Epithelial cell of esophagus (primary cell): ENCODE results near the gene LILRB2.
"Not testable (repeated sequence)": the region's sequence is repeated elsewhere in the genome, so short reads cannot be mapped to it uniquely, and the experiment has no call there.

ENCODE experiments used
- DNase-seq: peaks from one replicate; pipeline ENCODE4 v3.0.0; 2010; ENCODE audit warnings: low read depth
- H3K4me3 ChIP-seq: 2 replicates; pipeline ENCODE4 v1.5.1; 2011; ENCODE audit warnings: mild to moderate bottlenecking, low read length, control low read depth
- TF ChIP-seq, protein P1 (sequence below): IDR thresholded peaks from 2 replicates; pipeline ENCODE4 v1.5.1; 2011; ENCODE audit warnings: low read depth, mild to moderate bottlenecking, low read length, control low read depth, inconsistent platforms; ENCODE audit not compliant: insufficient read depth; ENCODE audit errors: missing control alignments

The LILRB2 gene

DNA sequence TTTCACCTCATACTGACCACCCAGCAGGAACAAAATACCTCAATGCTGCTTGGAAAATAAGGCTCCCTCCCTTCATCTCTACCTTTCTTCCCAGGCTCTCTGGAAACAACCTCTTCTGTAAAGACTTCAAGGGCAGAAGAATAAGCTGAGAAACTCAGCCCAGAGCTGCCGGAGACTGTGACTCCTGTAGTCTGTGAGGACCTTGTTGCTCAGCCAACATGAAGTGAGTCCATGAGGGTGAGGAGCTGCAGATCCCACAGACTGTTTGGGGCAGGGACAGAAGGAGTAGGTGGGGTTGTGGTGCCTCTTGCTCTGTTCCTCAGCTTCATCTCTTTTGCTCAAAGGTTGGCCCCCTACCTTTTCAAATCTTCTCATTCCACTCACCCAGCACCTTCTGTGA, 24.2 kb upstream of the LILRB2 start:
- H3K4me3 ChIP-seq = no peak overlapping the region
- TF ChIP-seq, protein P1, sequence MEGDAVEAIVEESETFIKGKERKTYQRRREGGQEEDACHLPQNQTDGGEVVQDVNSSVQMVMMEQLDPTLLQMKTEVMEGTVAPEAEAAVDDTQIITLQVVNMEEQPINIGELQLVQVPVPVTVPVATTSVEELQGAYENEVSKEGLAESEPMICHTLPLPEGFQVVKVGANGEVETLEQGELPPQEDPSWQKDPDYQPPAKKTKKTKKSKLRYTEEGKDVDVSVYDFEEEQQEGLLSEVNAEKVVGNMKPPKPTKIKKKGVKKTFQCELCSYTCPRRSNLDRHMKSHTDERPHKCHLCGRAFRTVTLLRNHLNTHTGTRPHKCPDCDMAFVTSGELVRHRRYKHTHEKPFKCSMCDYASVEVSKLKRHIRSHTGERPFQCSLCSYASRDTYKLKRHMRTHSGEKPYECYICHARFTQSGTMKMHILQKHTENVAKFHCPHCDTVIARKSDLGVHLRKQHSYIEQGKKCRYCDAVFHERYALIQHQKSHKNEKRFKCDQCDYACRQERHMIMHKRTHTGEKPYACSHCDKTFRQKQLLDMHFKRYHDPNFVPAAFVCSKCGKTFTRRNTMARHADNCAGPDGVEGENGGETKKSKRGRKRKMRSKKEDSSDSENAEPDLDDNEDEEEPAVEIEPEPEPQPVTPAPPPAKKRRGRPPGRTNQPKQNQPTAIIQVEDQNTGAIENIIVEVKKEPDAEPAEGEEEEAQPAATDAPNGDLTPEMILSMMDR = no peak
- no peak for DNase-seq

DNA sequence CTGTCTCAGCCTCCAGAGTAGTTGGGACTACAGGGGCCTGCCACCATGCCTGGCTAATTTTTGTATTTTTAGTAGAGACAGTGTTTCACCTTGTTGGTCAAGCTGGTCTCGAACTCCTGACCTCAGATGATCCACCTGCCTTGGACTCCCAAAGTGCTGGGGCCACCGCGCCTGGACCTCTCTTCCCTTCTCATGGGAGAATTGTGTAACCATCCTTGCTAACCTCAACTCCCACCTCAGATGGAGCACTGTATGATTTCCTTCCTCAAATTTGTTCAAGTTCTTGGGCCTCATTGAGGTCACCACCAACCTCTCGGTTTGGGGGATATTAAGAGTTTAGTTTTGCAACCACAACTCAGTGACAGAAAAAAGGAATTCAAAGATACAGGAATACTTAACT, 21.3 kb upstream of the LILRB2 start:
- TF ChIP-seq, protein P1 = no peak
- no peak for DNase-seq
- no peak overlapping the region for H3K4me3 ChIP-seq

DNA sequence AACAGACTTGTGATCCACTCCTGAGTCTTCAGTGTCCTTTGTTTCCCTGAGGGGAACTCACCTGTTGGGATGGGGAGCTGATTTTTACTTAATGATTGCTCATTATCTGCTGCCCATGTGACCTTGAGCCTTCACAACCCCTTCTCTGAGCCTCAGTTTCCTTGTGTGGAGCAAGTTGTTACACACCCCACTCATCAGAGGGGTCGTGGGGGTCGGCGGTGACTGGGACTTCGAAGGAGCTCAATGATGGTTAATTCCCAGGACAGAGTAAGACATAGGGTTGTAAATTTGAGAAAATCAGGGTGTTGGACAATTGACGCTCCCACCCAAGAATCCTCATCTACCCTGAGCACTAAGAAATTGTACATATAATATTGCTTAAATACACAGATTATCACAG, 18.6 kb upstream of the LILRB2 start:
- no peak for DNase-seq
- TF ChIP-seq, protein P1 = no peak
- H3K4me3 ChIP-seq = no peak overlapping the region

- no peak for DNase-seq
- TF ChIP-seq, protein P1 = no peak
- no peak overlapping the region for H3K4me3 ChIP-seq
These were observed 18.2 kb upstream of the LILRB2 start for GRCh38 chr19:54299126-54299498.

DNA sequence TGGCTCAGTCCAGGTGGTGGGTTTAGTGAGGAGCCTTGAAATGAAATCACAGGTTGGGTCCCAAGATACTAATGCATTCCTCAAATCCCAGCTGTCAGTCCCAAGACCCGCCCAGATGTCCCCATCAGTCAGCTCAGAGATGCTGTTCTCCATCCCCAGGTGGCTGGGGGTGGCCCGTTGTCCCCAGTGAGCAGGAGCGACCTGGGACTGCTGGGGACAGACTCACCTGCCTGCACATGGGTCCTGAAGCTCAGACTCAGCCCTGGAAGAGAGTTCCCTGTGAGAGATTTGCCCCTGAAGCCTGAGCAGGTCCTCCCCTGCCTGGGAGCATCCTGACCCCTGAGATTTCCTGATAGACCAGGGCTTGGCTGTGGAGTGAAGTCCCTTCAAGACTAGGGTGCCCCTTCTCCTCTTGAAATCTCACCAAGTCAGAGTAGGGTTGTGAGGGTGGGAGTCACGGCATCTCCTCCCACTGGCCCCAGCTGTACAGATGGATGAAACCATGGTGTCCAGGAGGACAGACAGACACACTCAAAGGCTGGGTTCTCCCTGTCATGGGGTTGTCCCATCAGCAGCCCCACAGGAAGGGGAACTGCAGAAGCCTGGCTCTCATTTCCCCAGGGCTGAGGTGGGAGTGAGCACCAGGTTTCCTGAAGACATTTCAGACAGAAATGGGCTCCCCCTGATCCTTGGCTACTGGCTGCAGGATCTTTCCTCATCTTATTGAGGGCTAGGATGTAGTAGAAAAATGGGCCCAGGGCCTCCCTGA, 17.6 kb upstream of the LILRB2 start:
- no peak overlapping the region for H3K4me3 ChIP-seq
- TF ChIP-seq, protein P1 = no peak
- no peak for DNase-seq

DNA sequence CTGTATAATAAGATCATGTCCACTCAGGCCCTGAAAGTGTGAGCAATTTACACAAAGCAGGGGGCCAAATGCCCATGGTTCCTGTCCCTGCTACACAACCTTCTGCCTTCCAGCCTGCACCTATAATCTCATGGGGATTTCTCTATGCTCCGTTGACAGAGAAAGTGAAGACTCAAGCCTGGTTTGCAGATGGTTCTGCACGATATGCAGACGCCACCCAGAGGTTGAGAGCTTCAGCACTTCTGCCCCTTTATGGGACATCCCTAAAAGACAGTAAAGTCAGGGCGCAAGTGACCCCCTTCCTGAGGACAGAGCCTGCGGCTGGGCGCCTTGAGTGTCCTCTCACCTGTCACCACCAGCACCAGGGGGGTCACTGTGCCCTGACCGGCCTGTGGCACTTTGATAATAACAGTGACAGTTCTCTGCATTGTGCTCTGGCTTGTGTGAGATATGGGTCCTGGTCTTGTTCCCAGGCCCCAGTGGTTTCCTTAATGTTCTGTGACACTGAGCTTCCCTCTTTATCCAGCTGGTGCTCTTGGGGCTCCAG, 16.9 kb upstream of the LILRB2 start:
- no peak overlapping the region for H3K4me3 ChIP-seq
- no peak for DNase-seq
- TF ChIP-seq, protein P1 = no peak

- TF ChIP-seq, protein P1 = no peak
- H3K4me3 ChIP-seq = no peak overlapping the region
- no peak for DNase-seq
These were observed 13.6 kb upstream of the LILRB2 start for GRCh38 chr19:54294539-54294938.

DNA sequence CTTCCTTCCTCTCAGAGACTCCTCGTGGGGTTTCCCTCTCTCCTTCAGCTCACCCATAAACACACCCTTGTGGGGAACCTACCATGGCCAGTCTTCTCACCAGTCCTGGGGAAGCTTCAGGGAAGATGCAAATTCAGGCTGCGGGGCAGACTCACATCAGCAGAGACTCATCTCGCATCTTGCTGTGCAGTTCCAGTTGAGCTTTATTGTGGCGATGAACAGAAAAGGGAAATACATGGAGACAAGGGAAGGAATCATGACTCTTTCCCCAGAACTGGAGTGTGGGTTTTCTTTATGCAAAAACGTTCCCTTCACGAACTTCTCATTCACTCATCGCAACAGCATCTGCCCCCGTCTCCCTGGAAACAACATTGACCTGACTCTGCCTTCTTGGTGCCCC, 8.2 kb upstream of the LILRB2 start:
- not testable (repeated sequence) for DNase-seq, H3K4me3 ChIP-seq
